Superior temporal gyrus (tissue), 1 donor: ENCODE measurements around the gene AFAP1.
A peak's percentile ranks its signal among the peaks of the same experiment; 100 is the strongest.
"Not testable (repeated sequence)": the region's sequence is repeated elsewhere in the genome, so short reads cannot be mapped to it uniquely, and the experiment has no call there.

Experiments used
- DNase-seq: peaks from one replicate; pipeline ENCODE4 v3.0.0-alpha.2; 2016; ENCODE audit errors: extremely low spot score

AFAP1 gene

GRCh38 chr4:7945709-7946380, 6.2 kb upstream of the AFAP1 start:
- DNase-seq = no peak

GRCh38 chr4:7944599-7945220, 5.0 kb upstream of the AFAP1 start:
- no peak for DNase-seq

- not testable (repeated sequence) for DNase-seq
These were observed 4.0 kb upstream of the AFAP1 start for GRCh38 chr4:7943688-7944087.

- DNase-seq = no peak
These were observed 3.5 kb upstream of the AFAP1 start for GRCh38 chr4:7943211-7943610.

GRCh38 chr4:7941965-7942496, 2.4 kb upstream of the AFAP1 start:
- DNase-seq = no peak

GRCh38 chr4:7941111-7941964, 1.7 kb upstream of the AFAP1 start:
- DNase-seq = no peak

GRCh38 chr4:7938609-7939376, 868 bp downstream of the AFAP1 start:
- DNase-seq = no peak

- DNase-seq = no peak
These were observed 1.4 kb downstream of the AFAP1 start for GRCh38 chr4:7938266-7938608.

GRCh38 chr4:7937006-7937405, 2.7 kb downstream of the AFAP1 start:
- DNase-seq = no peak

GRCh38 chr4:7933651-7934510, 5.8 kb downstream of the AFAP1 start:
- no peak for DNase-seq

GRCh38 chr4:7932287-7932686, 7.4 kb downstream of the AFAP1 start:
- no peak for DNase-seq

GRCh38 chr4:7929118-7929951, 10.3 kb downstream of the AFAP1 start:
- peak; percentile 25 for DNase-seq

GRCh38 chr4:7928711-7929110, 10.9 kb downstream of the AFAP1 start:
- no peak for DNase-seq

- no peak for DNase-seq
These were observed 12.8 kb downstream of the AFAP1 start for GRCh38 chr4:7926822-7927221.

GRCh38 chr4:7924570-7924969, 15.1 kb downstream of the AFAP1 start:
- no peak for DNase-seq

GRCh38 chr4:7924163-7924562, 15.5 kb downstream of the AFAP1 start:
- DNase-seq = no peak

- no peak for DNase-seq
These were observed 17.2 kb downstream of the AFAP1 start for GRCh38 chr4:7922466-7922865.

- no peak for DNase-seq
These were observed 20.7 kb downstream of the AFAP1 start for GRCh38 chr4:7918981-7919380.

- not testable (repeated sequence) for DNase-seq
These were observed 21.5 kb downstream of the AFAP1 start for GRCh38 chr4:7918187-7918586.

GRCh38 chr4:7917669-7918068, 22.0 kb downstream of the AFAP1 start:
- no peak for DNase-seq
